ENCODE data around the gene ARRDC3. TPM values are rescaled to one million over a fixed set of nuclear protein-coding genes. Genes with fewer than 3 reads are reported as not detected.

The ARRDC3 gene
- total and polyA plus RNA-seq, 2 of the 8 experiments (the other 6 are each of a cell fraction or from before 2014, with no cell fraction given): 2.9 to 5.7 TPM

DNA sequence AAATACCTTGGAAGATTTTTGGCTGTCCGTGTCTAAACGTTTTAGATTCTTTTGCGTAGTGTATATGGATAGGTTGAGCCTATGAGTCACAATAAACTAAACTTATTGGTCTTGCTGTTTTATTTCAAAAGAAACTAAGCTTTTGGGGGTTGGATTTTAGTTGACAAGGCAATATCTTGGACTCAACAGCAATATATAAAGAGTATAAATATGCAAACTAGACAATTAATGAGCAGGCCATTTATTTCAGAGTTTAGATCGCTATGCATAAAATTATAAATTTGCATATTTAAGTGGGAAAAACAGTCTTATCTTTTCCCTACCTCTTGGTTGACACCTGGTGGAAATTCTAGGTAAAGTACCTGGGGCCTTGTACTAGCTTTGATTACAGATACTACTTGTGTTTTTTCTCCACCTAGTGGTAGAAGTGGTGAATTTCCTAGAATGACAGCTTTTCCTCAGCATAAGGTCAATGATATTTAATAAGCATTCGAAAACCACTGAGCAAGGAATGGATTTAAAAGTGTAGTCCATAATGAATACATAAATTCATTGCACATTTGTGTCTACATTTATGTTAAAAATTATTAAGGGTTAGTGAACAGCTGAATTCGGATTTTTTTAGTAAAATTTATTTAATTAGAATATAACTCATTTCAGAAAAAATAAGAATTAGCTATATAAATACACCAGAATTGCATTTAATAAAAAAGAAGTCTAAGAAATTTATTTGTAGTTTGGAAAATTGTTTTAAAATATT, 1.7 kb upstream of the ARRDC3 start:
- H4K20me1 ChIP-seq (replicated peaks in 1 of 2; ENCODE audit: control insufficient read depth in 1 of 2, insufficient read depth in 2 of 2, low read length in 2 of 2): no peaks in the 10 kb centered on the region
- H3K36me3 ChIP-seq (ENCODE audit: control insufficient read depth in 2 of 4, insufficient read depth in 4 of 4, low read length in 3 of 4): no peaks in the 10 kb centered on the region
- H3K27ac ChIP-seq (ENCODE audit: low read depth, low read length): no peak overlapping the region
- no peak overlapping the region for H4K91ac ChIP-seq (replicated peaks; ENCODE audit: insufficient read length, low read length)
- H3K14ac ChIP-seq (ENCODE audit: insufficient read length): no peak overlapping the region
- peak overlapping the region in 2 of 4 experiments; percentile 44 to 89; a peak in 3 of 8 replicates for H3K4me3 ChIP-seq (ENCODE audit: extremely low read depth in 1 of 4, insufficient read depth in 2 of 4, low read depth in 3 of 4, low read length in 4 of 4)
- H2BK20ac ChIP-seq (ENCODE audit: low read length): no peak overlapping the region
- no peak overlapping the region for H3K56ac ChIP-seq (replicated peaks; ENCODE audit: insufficient read length, low read depth, low read length)
- no peak overlapping the region for H2BK15ac ChIP-seq (ENCODE audit: low read length)
- H4K5ac ChIP-seq (ENCODE audit: insufficient read length, low read depth, low read length): no peak overlapping the region
- H3K18ac ChIP-seq (ENCODE audit: extremely low read depth, low read length): no peak overlapping the region
- peak overlapping the region in 1 of 4 experiments; percentile 60; a peak in 2 of 7 replicates for H3K9ac ChIP-seq (replicated peaks in 1 of 4; ENCODE audit: extremely low read depth in 1 of 4, low read depth in 3 of 4, low read length in 3 of 4)
- H3K79me2 ChIP-seq (ENCODE audit: control insufficient read depth in 1 of 2, insufficient read depth in 2 of 2, low read length in 2 of 2): peaks cover 0 to 15% of the 10 kb centered on the region in 2 experiments; a peak in 2 of 4 replicates
- H3K79me1 ChIP-seq (ENCODE audit: low read depth, low read length): no peaks in the 10 kb centered on the region
- no peak overlapping the region for H3K23ac ChIP-seq (ENCODE audit: insufficient read length)
- H2BK12ac ChIP-seq (ENCODE audit: low read depth, low read length): no peak overlapping the region
- ChIA-PET CTCF (ENCODE audit: partially characterized antibody) (interaction anchor here (0.5 to 10.3 kb wide), 70 partner anchors 11 to 523 kb away, joined by 3 to 144 read pairs (median 6); no protein-coding TSS in a partner anchor), POLR2A (ENCODE audit: partially characterized antibody) (interaction anchor here (0.6 to 2.3 kb wide), 8 partner anchors 10 to 165 kb away, joined by 3 to 12 read pairs (median 4); no protein-coding TSS in a partner anchor)
- peaks cover 16% of the 10 kb centered on the region for H3K23me2 ChIP-seq (ENCODE audit: low read depth, low read length)
- 12% methylated on average over 6 of the region's 6 CpGs; no CpG with 5 or more reads in 1 of the 2 experiments for WGBS, 2 experiments (ENCODE audit: extremely low coverage in 1 of 2, insufficient coverage in 1 of 2, insufficient read length in 1 of 2, insufficient replicate concordance in 2 of 2, low coverage in 1 of 2, low lambda C conversion rate in 2 of 2, missing lambda C conversion rate in 1 of 2)
- H2AK5ac ChIP-seq (ENCODE audit: low read depth, low read length): no peak overlapping the region
- no peaks in the 10 kb centered on the region for H3K9me3 ChIP-seq (ENCODE audit: insufficient read depth in 2 of 2, low read depth in 1 of 2, low read length in 1 of 2)
- no peaks in the 10 kb centered on the region for H3K27me3 ChIP-seq (replicated peaks in 1 of 4; ENCODE audit: control insufficient read depth in 3 of 4, extremely low read depth in 1 of 4, insufficient read depth in 3 of 4, low read length in 3 of 4)
- no peak overlapping the region for H2BK5ac ChIP-seq (ENCODE audit: low read depth, low read length)
- no peak overlapping the region for H3K4ac ChIP-seq (replicated peaks; ENCODE audit: insufficient read length, low read depth, low read length)
- H2AFZ ChIP-seq (ENCODE audit: low read length): no peak overlapping the region
- no peak overlapping the region for H2BK120ac ChIP-seq (replicated peaks; ENCODE audit: low read depth, low read length)
- peak overlapping the region; percentile 79 to 99; a peak in 3 of 4 replicates for H3K4me2 ChIP-seq (ENCODE audit: insufficient read depth in 1 of 2, low read depth in 2 of 2, low read length in 2 of 2)
- H3K4me1 ChIP-seq (replicated peaks in 1 of 4; ENCODE audit: control insufficient read depth in 3 of 4, insufficient read depth in 4 of 4, low read length in 3 of 4): no peaks in the 10 kb centered on the region; a peak in 2 of 7 replicates
- FAIRE-seq (peak; percentile 84), DNase-seq (ENCODE audit: low read depth in 1 of 2, low spot score in 2 of 2) (no peak)
- H4K8ac ChIP-seq (ENCODE audit: extremely low read depth, insufficient read depth, low read length): no peak overlapping the region
- no peak for TF ChIP-seq GABPA (IDR thresholded peaks at IDR 0.05; ENCODE audit: borderline replicate concordance, insufficient read depth, low read length)
- TF ChIP-seq EGR1 (IDR thresholded peaks at IDR 0.05; ENCODE audit: borderline replicate concordance, low read depth, low read length): no peak
